PC-9 (cell line): Measurements from ENCODE around the gene VSTM2L.

Experiments
- CTCF ChIP-seq: fragments of 200-600 bp; sonication (generic); conservative IDR thresholded peaks from 2 replicates; pipeline ENCODE4 v1.6.1; 2017; ENCODE audit warnings: mixed run types, antibody characterized with exemption, mild to moderate bottlenecking, moderate library complexity
- EZH2 ChIP-seq: fragments of 200-600 bp; sonication (generic); IDR thresholded peaks from 2 replicates; pipeline ENCODE4 v1.8.0; 2017; ENCODE audit warnings: antibody characterized with exemption, low read depth

GRCh38 chr20:37925265-37926165, 22.6 kb downstream of the VSTM2L start:
- no peak for TF ChIP-seq EZH2
- no peak for TF ChIP-seq CTCF
